Neural cell (in vitro differentiated cells): ENCODE data around the gene GRAP2. TPM values are rescaled to one million over a fixed set of nuclear protein-coding genes. Genes with fewer than 3 reads are reported as not detected.

Source experiments
- H2AFZ ChIP-seq: fragments of 200-600, 300-800 bp; sonication (generic), shearing (Covaris generic); 2 replicates; pipeline ENCODE4 v1.6.0; 2014; ENCODE audit warnings: low read depth, mild to moderate bottlenecking, antibody characterized with exemption, low read length, moderate library complexity
- H3F3A ChIP-seq: fragments of 200-600 bp; shearing (Covaris generic); 2 replicates; pipeline ENCODE4 v1.6.1; 2016; ENCODE audit warnings: mild to moderate bottlenecking, moderate library complexity, mixed read lengths, antibody characterized with exemption, low read length; ENCODE audit not compliant: insufficient read depth, poor library complexity, severe bottlenecking
- H3K27ac ChIP-seq: fragments of 200-600, 300-800 bp; sonication (generic), shearing (Covaris generic); 2 replicates; pipeline ENCODE4 v1.5.1; 2014; ENCODE audit warnings: mild to moderate bottlenecking, low read length, moderate library complexity
- H3K27me3 ChIP-seq: fragments of 300-800, 200-600 bp; sonication (generic), shearing (Covaris generic); 2 replicates; pipeline ENCODE4 v1.6.0; 2014; ENCODE audit warnings: mild to moderate bottlenecking, low read depth, low read length, moderate library complexity; ENCODE audit not compliant: insufficient read depth
- H3K36me3 ChIP-seq: fragments of 300-800, 200-600 bp; sonication (generic), shearing (Covaris generic); 2 replicates; pipeline ENCODE4 v1.5.1; 2014; ENCODE audit warnings: mild to moderate bottlenecking, antibody characterized with exemption, low read length, moderate library complexity; ENCODE audit not compliant: insufficient read depth
- H3K4me2 ChIP-seq: fragments of 300-800, 200-600 bp; sonication (generic), shearing (Covaris generic); 2 replicates; pipeline ENCODE4 v1.6.0; 2014; ENCODE audit warnings: mild to moderate bottlenecking, low read length
- H3K4me3 ChIP-seq: fragments of 300-800, 200-600 bp; sonication (generic), shearing (Covaris generic); 2 replicates; pipeline ENCODE4 v1.5.1; 2014; ENCODE audit warnings: mild to moderate bottlenecking, low read length, moderate library complexity
- H3K79me2 ChIP-seq: fragments of 200-600 bp; shearing (Covaris generic); replicated peaks from 2 replicates; pipeline ENCODE4 v1.6.0; 2014; ENCODE audit warnings: mild to moderate bottlenecking, low read length, moderate library complexity; ENCODE audit not compliant: insufficient read depth
- H3K9ac ChIP-seq: fragments of 300-800, 200-600 bp; sonication (generic), shearing (Covaris generic); 2 replicates; pipeline ENCODE4 v1.6.1; 2016; ENCODE audit warnings: mild to moderate bottlenecking, low read length, mixed read lengths
- H3K9me2 ChIP-seq: fragments of 200-600 bp; shearing (Covaris generic); 2 replicates; pipeline ENCODE4 v1.6.1; 2016; ENCODE audit warnings: mild to moderate bottlenecking, low read length, mixed read lengths; ENCODE audit not compliant: insufficient read depth
- H3K9me3 ChIP-seq: fragments of 200-600, 300-800 bp; sonication (generic), shearing (Covaris generic); 2 replicates; pipeline ENCODE4 v1.6.1; 2016; ENCODE audit warnings: mild to moderate bottlenecking, mixed run types, low read length, moderate library complexity, mixed read lengths
- H4K20me1 ChIP-seq: fragments of 200-600 bp; shearing (Covaris generic); 2 replicates; pipeline ENCODE4 v1.6.1; 2016; ENCODE audit warnings: mild to moderate bottlenecking, mixed run types; ENCODE audit not compliant: insufficient read depth
- CTCF ChIP-seq: fragments of 450-650 bp; IDR thresholded peaks from 2 replicates; pipeline ENCODE4 v1.5.1; 2014; ENCODE audit warnings: antibody characterized with exemption, mild to moderate bottlenecking, moderate library complexity; ENCODE audit not compliant: poor library complexity, severe bottlenecking
- EP300 ChIP-seq: fragments of 450-650 bp; conservative IDR thresholded peaks from 2 replicates; pipeline ENCODE4 v1.6.1; 2014; ENCODE audit warnings: antibody characterized with exemption, mild to moderate bottlenecking, moderate library complexity; ENCODE audit not compliant: poor library complexity, severe bottlenecking
- EZH2 ChIP-seq: fragments of 200-600, 300-800 bp; shearing (Covaris generic), sonication (generic); IDR thresholded peaks from 2 replicates; pipeline ENCODE4 v1.6.1; 2014; ENCODE audit warnings: antibody characterized with exemption, low read length, borderline replicate concordance, mild to moderate bottlenecking; ENCODE audit not compliant: insufficient read depth, poor library complexity, severe bottlenecking
- MXI1 ChIP-seq: fragments of 450-650 bp; conservative IDR thresholded peaks from 2 replicates; pipeline ENCODE4 v1.6.1; 2014; ENCODE audit warnings: antibody characterized with exemption, mild to moderate bottlenecking; ENCODE audit not compliant: poor library complexity, severe bottlenecking
- POLR2AphosphoS5 ChIP-seq: IDR thresholded peaks from 2 replicates; pipeline ENCODE4 v1.6.1; 2012
- RAD21 ChIP-seq: fragments of 450-650 bp; conservative IDR thresholded peaks from 2 replicates; pipeline ENCODE4 v1.6.1; 2014; ENCODE audit warnings: antibody characterized with exemption, mild to moderate bottlenecking, moderate library complexity
- REST ChIP-seq: IDR thresholded peaks from 2 replicates; pipeline ENCODE4 v1.6.1; 2012; ENCODE audit warnings: borderline replicate concordance
- SMC3 ChIP-seq: fragments of 450-650 bp; conservative IDR thresholded peaks from 2 replicates; pipeline ENCODE4 v1.6.1; 2014; ENCODE audit warnings: antibody characterized with exemption, mild to moderate bottlenecking, moderate library complexity; ENCODE audit not compliant: poor library complexity
- TAF1 ChIP-seq: IDR thresholded peaks from 2 replicates; pipeline ENCODE4 v1.6.1; 2012; ENCODE audit warnings: low read depth
- polyA plus RNA-seq: library from polyadenylated mRNA; depleted of rRNA; stranded (reverse); fragments of >200 nt; gene quantifications from 2 replicates; pipeline ENCODE4 v1.2.3, GENCODE V29; 2014

Gene GRAP2
- polyA plus RNA-seq, 1 donor from 2014 or later = 0.30 TPM

GRCh38 chr22:39972641-39973040 lies 71.8 kb downstream of the GRAP2 start (continued):
- TF ChIP-seq REST = no peak
- no peak for TF ChIP-seq TAF1
- TF ChIP-seq MXI1 = no peak

- TF ChIP-seq POLR2AphosphoS5 (no peak), EP300 (no peak), SMC3 (no peak), REST (no peak), TAF1 (no peak), EZH2 (no peak), MXI1 (no peak), CTCF (no peak), RAD21 (no peak)
- H3K4me3 ChIP-seq = no peak overlapping the region
- H3F3A ChIP-seq = no peaks in the 10 kb centered on the region
- no peak overlapping the region for H2AFZ ChIP-seq
- H4K20me1 ChIP-seq = no peaks in the 10 kb centered on the region
- H3K79me2 ChIP-seq = no peaks in the 10 kb centered on the region
- H3K36me3 ChIP-seq = no peaks in the 10 kb centered on the region
- no peaks in the 10 kb centered on the region for H3K9me3 ChIP-seq
- no peaks in the 10 kb centered on the region for H3K9me2 ChIP-seq
- no peak overlapping the region for H3K27ac ChIP-seq
- H3K9ac ChIP-seq = no peak overlapping the region
- H3K27me3 ChIP-seq = no peaks in the 10 kb centered on the region
- no peak overlapping the region for H3K4me2 ChIP-seq
These were observed 72.8 kb downstream of the GRAP2 start for GRCh38 chr22:39973656-39974055.
